Measurements from ENCODE around the gene DYNLT4.

GRCh38 chr1:44808938-44809917 is 2.1 kb upstream of the DYNLT4 start:
- TF ChIP-seq POLR2A (IDR thresholded peaks at IDR 0.05; ENCODE audit: extremely low read depth, insufficient read length) (no peak), CTCF (IDR thresholded peaks at IDR 0.05; ENCODE audit: low read depth, low read length) (no peak), MAX (IDR thresholded peaks at IDR 0.05; ENCODE audit: low read depth, low read length) (no peak), MYC (IDR thresholded peaks at IDR 0.05; ENCODE audit: low read depth, low read length) (no peak)

All from NB4 (cell line).